ENCODE results near the gene SERBP1.
"Not testable (repeated sequence)": the region's sequence is repeated elsewhere in the genome, so short reads cannot be mapped to it uniquely, and the experiment has no call there.

GRCh38 chr1:67400029-67400786 is 30.0 kb downstream of the SERBP1 start:
- not testable (repeated sequence) for TF ChIP-seq CTCF (IDR thresholded peaks at IDR 0.05); ZFX (IDR thresholded peaks at IDR 0.05; ENCODE audit: borderline replicate concordance)

Measured in 22Rv1 (cell line).